Peyer's patch (tissue), 4 donors: Measurements from ENCODE around the gene EPB41L1. TPM values are rescaled to one million over a fixed set of nuclear protein-coding genes. Genes with fewer than 3 reads are reported as not detected.

ENCODE experiments used
- DNase-seq, 3 donors: peaks; one replicate each; pipeline ENCODE4 v3.0.0-alpha.2; 2017 to 2019
- H3K27ac ChIP-seq, 4 donors: fragments of 200-600 bp; sonication (generic); one replicate each; pipeline ENCODE4 v1.5.1; 2016 to 2019
- H3K27me3 ChIP-seq, 2 donors: fragments of 200-600 bp; sonication (generic); one replicate each; pipeline ENCODE4 v1.5.1; 2019
- H3K36me3 ChIP-seq, 3 donors: fragments of 200-600 bp; sonication (generic); one replicate each; pipeline ENCODE4 v1.5.1; 2016 to 2019
- H3K4me1 ChIP-seq, 4 donors: fragments of 200-600 bp; sonication (generic); one replicate each; pipeline ENCODE4 v1.5.1; 2016 to 2019
- H3K4me3 ChIP-seq, 4 donors: fragments of 200-600 bp; sonication (generic); 1 replicate in 3 of 4; 2 replicates in 1 of 4; pipeline ENCODE4 v1.5.1; 2016 to 2019; ENCODE audit warnings: mild to moderate bottlenecking in 1 of 4
- H3K9me3 ChIP-seq, 4 donors: fragments of 200-600 bp; sonication (generic); one replicate each; pipeline ENCODE4 v1.5.1; 2016 to 2019; ENCODE audit warnings: mild to moderate bottlenecking in 1 of 4
- POLR2A ChIP-seq, 2 donors: fragments of 450-650 bp; IDR thresholded peaks; one replicate each; pipeline ENCODE4 v1.5.1; 2017; ENCODE audit warnings: antibody characterized with exemption in 2 of 2, mild to moderate bottlenecking in 2 of 2, moderate library complexity in 2 of 2
- total RNA-seq, 4 donors: library from RNA; depleted of rRNA; stranded (reverse); fragments of >200 nt; gene quantifications; one replicate each; pipeline ENCODE4 v1.1.0, GENCODE V29; 2016
- TF ChIP-seq, protein P1 (sequence below), 6 experiments: fragments of 450-650 bp in 4 of 6; fragments of 200-600 bp in 2 of 6; sonication (generic) in 1 of 6; IDR thresholded peaks; one replicate each; pipeline ENCODE4 v1.5.1; 2017 to 2019; ENCODE audit warnings: antibody characterized with exemption in 6 of 6, mild to moderate bottlenecking in 3 of 6, moderate library complexity in 1 of 6

The EPB41L1 gene
- total RNA-seq, 4 donors from 2014 or later, result 23.1 to 104 (median 57.2) TPM

DNA sequence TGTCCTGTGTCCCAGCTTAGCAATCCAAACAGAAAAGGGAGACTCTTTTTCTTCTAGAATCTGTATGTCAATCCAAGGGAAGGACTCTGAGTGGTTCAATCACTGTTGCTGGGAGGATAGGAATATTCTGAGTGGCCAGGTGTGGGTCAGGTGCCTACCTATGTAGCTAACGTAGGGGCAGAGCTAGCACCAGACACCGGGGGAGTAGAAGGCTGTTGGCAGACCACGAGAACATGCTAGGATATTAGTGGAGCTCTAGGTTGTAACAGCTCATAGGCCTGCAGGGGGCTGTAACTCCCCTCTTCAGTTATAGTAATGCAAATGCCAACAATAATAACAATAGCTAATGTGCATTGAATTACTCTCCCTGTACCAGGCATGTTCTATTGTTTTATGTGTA, 39.8 kb upstream of the EPB41L1 start:
- TF ChIP-seq POLR2A (IDR thresholded peaks at IDR 0.05), result no peak
- TF ChIP-seq, protein P1, sequence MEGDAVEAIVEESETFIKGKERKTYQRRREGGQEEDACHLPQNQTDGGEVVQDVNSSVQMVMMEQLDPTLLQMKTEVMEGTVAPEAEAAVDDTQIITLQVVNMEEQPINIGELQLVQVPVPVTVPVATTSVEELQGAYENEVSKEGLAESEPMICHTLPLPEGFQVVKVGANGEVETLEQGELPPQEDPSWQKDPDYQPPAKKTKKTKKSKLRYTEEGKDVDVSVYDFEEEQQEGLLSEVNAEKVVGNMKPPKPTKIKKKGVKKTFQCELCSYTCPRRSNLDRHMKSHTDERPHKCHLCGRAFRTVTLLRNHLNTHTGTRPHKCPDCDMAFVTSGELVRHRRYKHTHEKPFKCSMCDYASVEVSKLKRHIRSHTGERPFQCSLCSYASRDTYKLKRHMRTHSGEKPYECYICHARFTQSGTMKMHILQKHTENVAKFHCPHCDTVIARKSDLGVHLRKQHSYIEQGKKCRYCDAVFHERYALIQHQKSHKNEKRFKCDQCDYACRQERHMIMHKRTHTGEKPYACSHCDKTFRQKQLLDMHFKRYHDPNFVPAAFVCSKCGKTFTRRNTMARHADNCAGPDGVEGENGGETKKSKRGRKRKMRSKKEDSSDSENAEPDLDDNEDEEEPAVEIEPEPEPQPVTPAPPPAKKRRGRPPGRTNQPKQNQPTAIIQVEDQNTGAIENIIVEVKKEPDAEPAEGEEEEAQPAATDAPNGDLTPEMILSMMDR (IDR thresholded peaks at IDR 0.05), result no peak
- peaks cover 0 to 16% (median 2%) of the 10 kb centered on the region in 4 donors for H3K4me1 ChIP-seq
- H3K4me3 ChIP-seq, result no peak overlapping the region
- no peaks in the 10 kb centered on the region for H3K36me3 ChIP-seq
- no peak for DNase-seq
- no peaks in the 10 kb centered on the region for H3K27me3 ChIP-seq
- no peak overlapping the region for H3K27ac ChIP-seq
- H3K9me3 ChIP-seq, result no peaks in the 10 kb centered on the region

- Histone ChIP-seq H3K4me3 (no peak overlapping the region), H3K36me3 (no peaks in the 10 kb centered on the region), H3K27me3 (no peaks in the 10 kb centered on the region), H3K9me3 (no peaks in the 10 kb centered on the region), H3K27ac (no peak overlapping the region), H3K4me1 (peaks cover 0 to 16% (median 2%) of the 10 kb centered on the region in 4 donors)
- no peak for DNase-seq
- no peak for TF ChIP-seq POLR2A (IDR thresholded peaks at IDR 0.05)
- TF ChIP-seq, protein P1 (IDR thresholded peaks at IDR 0.05), result no peak
These were observed 38.6 kb upstream of the EPB41L1 start for GRCh38 chr20:36115925-36116324.

GRCh38 chr20:36116807-36117441, 37.6 kb upstream of the EPB41L1 start:
- Histone ChIP-seq H3K27me3 (no peaks in the 10 kb centered on the region), H3K27ac (no peak overlapping the region), H3K36me3 (no peaks in the 10 kb centered on the region), H3K4me3 (no peak overlapping the region), H3K9me3 (no peaks in the 10 kb centered on the region), H3K4me1 (peaks cover 0 to 17% (median 2%) of the 10 kb centered on the region in 4 donors)
- no peak for DNase-seq
- TF ChIP-seq, protein P1 (IDR thresholded peaks at IDR 0.05), result no peak
- TF ChIP-seq POLR2A (IDR thresholded peaks at IDR 0.05), result no peak

DNA sequence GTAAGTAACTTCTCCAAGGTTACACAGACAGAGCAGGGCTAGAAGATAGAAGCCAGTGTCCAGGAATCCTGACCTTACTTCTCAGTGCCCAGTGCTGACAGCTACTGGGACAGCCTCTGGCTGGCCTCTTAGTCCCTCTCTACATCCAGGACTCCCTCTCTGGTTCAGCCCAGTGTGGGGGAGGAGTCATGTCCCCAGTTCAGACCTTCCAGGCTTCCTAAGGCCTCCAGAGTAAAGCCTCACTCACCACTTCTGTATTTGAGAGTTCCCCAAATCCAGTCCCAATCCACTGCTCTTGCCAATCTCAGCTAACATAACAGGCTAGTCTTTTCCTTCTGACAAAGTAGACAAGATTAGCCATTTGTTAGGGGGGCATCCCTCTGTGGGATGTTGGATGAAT, 36.9 kb upstream of the EPB41L1 start:
- H3K4me1 ChIP-seq, result peaks cover 0 to 18% (median 3%) of the 10 kb centered on the region in 4 donors
- H3K4me3 ChIP-seq, result no peak overlapping the region
- H3K27me3 ChIP-seq, result no peaks in the 10 kb centered on the region
- no peaks in the 10 kb centered on the region for H3K36me3 ChIP-seq
- no peak for TF ChIP-seq POLR2A (IDR thresholded peaks at IDR 0.05)
- TF ChIP-seq, protein P1 (IDR thresholded peaks at IDR 0.05), result no peak
- H3K27ac ChIP-seq, result no peak overlapping the region
- no peak for DNase-seq
- H3K9me3 ChIP-seq, result no peaks in the 10 kb centered on the region

DNA sequence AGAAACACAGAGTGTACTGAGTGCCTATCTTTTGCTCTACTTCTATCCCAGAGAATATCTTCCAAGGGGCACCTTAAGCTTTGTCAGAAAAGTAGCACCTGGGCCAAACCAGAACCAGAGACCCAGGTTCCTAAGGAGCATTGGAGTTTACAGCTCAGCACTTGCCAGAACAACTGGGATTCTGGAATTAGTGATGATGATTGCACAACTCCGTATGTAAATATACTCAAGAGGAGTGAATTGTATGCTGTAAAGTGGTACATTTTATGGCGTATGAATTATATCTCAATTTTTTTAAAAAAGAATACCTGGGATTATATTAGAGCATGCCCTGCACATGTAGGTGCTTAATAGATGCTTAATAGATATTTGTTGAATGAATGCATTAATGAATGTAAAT, 36.2 kb upstream of the EPB41L1 start:
- Histone ChIP-seq H3K4me1 (peaks cover 0 to 23% (median 3%) of the 10 kb centered on the region in 4 donors), H3K27ac (no peak overlapping the region), H3K4me3 (no peak overlapping the region), H3K27me3 (no peaks in the 10 kb centered on the region), H3K9me3 (no peaks in the 10 kb centered on the region), H3K36me3 (no peaks in the 10 kb centered on the region)
- no peak for TF ChIP-seq POLR2A (IDR thresholded peaks at IDR 0.05)
- TF ChIP-seq, protein P1 (IDR thresholded peaks at IDR 0.05), result no peak
- no peak for DNase-seq
